Breast epithelium (tissue), 3 donors: ENCODE measurements around the gene BIRC2.

ENCODE experiments used
- CTCF ChIP-seq, 3 donors: fragments of 450-650 bp; IDR thresholded peaks; one replicate each; pipeline ENCODE4 v1.5.1; 2016 to 2017; ENCODE audit warnings: antibody characterized with exemption in 3 of 3, mild to moderate bottlenecking in 3 of 3, moderate library complexity in 3 of 3
- POLR2A ChIP-seq: fragments of 450-650 bp; IDR thresholded peaks from one replicate; pipeline ENCODE4 v1.6.1; 2016; ENCODE audit warnings: antibody characterized with exemption, mild to moderate bottlenecking, moderate library complexity
- POLR2AphosphoS5 ChIP-seq, 3 donors: sonication (generic); formaldehyde crosslinking; IDR thresholded peaks; one replicate each; pipeline ENCODE4 v1.6.1; 2017; ENCODE audit warnings: antibody characterized with exemption in 3 of 3

- no peak for TF ChIP-seq CTCF (IDR thresholded peaks at IDR 0.05)
- no peak for TF ChIP-seq POLR2A
- TF ChIP-seq POLR2AphosphoS5 (IDR thresholded peaks at IDR 0.05), result no peak
These were observed 54.9 kb downstream of the BIRC2 start for GRCh38 chr11:102401905-102402304.
